Tibial nerve (tissue), 4 donors: ENCODE measurements around the gene HOXC13.

Experiments
- EP300 ChIP-seq, 2 donors: sonication (generic); formaldehyde crosslinking; IDR thresholded peaks; one replicate each; pipeline ENCODE4 v1.6.1; 2017; ENCODE audit warnings: antibody characterized with exemption in 2 of 2, mild to moderate bottlenecking in 1 of 2
- TF ChIP-seq, protein P1 (sequence below), 5 experiments: fragments of 200-600 bp in 3 of 5; fragments of 450-650 bp in 2 of 5; sonication (generic) in 3 of 5; IDR thresholded peaks; one replicate each; pipeline ENCODE4 v1.5.1; 2016 to 2019; ENCODE audit warnings: antibody characterized with exemption in 5 of 5, mild to moderate bottlenecking in 3 of 5, moderate library complexity in 2 of 5

DNA sequence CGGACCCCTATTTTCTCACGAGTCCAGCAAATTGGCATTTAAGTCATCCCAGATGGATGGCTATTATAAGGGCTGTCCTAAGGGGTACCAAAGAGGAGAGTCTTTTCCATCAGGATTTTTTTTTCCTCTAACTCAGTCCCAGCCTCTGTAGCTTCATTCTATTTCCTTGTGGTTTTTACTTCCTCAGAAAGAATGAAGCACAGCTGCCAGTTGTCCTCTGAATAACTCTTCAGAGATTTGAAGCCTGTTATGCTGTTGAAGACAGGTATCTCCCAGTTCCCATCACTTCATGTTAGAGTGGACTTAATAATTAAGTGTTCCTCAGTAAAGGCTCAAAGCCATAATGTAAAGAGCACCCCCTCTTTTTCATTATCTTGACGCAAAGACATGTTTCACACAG, 48.5 kb upstream of the HOXC13 start:
- TF ChIP-seq, protein P1, sequence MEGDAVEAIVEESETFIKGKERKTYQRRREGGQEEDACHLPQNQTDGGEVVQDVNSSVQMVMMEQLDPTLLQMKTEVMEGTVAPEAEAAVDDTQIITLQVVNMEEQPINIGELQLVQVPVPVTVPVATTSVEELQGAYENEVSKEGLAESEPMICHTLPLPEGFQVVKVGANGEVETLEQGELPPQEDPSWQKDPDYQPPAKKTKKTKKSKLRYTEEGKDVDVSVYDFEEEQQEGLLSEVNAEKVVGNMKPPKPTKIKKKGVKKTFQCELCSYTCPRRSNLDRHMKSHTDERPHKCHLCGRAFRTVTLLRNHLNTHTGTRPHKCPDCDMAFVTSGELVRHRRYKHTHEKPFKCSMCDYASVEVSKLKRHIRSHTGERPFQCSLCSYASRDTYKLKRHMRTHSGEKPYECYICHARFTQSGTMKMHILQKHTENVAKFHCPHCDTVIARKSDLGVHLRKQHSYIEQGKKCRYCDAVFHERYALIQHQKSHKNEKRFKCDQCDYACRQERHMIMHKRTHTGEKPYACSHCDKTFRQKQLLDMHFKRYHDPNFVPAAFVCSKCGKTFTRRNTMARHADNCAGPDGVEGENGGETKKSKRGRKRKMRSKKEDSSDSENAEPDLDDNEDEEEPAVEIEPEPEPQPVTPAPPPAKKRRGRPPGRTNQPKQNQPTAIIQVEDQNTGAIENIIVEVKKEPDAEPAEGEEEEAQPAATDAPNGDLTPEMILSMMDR (IDR thresholded peaks at IDR 0.05): no peak
- no peak for TF ChIP-seq EP300 (IDR thresholded peaks at IDR 0.05)
